Fibroblast of skin of left quadriceps (primary cell): ENCODE data around the gene REPS1.
A peak's percentile ranks its signal among the peaks of the same experiment; 100 is the strongest.
"Not testable (repeated sequence)": the region's sequence is repeated elsewhere in the genome, so short reads cannot be mapped to it uniquely, and the experiment has no call there.

Experiments
- DNase-seq, 2 experiments: peaks; one replicate each; pipeline ENCODE4 v3.0.0-alpha.2; 2013; ENCODE audit warnings: low read depth in 2 of 2

Gene REPS1

GRCh38 chr6:138970856-138971425, 17.1 kb downstream of the REPS1 start:
- DNase-seq = peak; percentile 82 to 83

- DNase-seq = no peak
These were observed 17.9 kb downstream of the REPS1 start for GRCh38 chr6:138970159-138970558.

GRCh38 chr6:138966870-138967269, 21.2 kb downstream of the REPS1 start:
- DNase-seq = no peak

- DNase-seq = no peak
These were observed 22.1 kb downstream of the REPS1 start for GRCh38 chr6:138965971-138966370.

- no peak for DNase-seq
These were observed 22.7 kb downstream of the REPS1 start for GRCh38 chr6:138965291-138965874.

GRCh38 chr6:138964012-138964411, 24.0 kb downstream of the REPS1 start:
- no peak for DNase-seq

GRCh38 chr6:138963531-138963930, 24.5 kb downstream of the REPS1 start:
- no peak for DNase-seq

GRCh38 chr6:138963119-138963518, 24.9 kb downstream of the REPS1 start:
- DNase-seq = no peak

- no peak for DNase-seq
These were observed 28.5 kb downstream of the REPS1 start for GRCh38 chr6:138959521-138959920.

GRCh38 chr6:138958595-138958994, 29.5 kb downstream of the REPS1 start:
- no peak for DNase-seq

- DNase-seq = no peak
These were observed 30.1 kb downstream of the REPS1 start for GRCh38 chr6:138957903-138958302.

GRCh38 chr6:138957484-138957883, 30.6 kb downstream of the REPS1 start:
- peak in 1 of 2 experiments; percentile 20 for DNase-seq

GRCh38 chr6:138956244-138956924, 31.7 kb downstream of the REPS1 start:
- no peak for DNase-seq

- DNase-seq = no peak
These were observed 32.8 kb downstream of the REPS1 start for GRCh38 chr6:138955262-138955661.

GRCh38 chr6:138953451-138953850, 34.6 kb downstream of the REPS1 start:
- DNase-seq = peak in 1 of 2 experiments; percentile 17

GRCh38 chr6:138948546-138949179, 39.4 kb downstream of the REPS1 start:
- DNase-seq = no peak

- no peak for DNase-seq
These were observed 40.0 kb downstream of the REPS1 start for GRCh38 chr6:138948004-138948403.

GRCh38 chr6:138945354-138945753, 42.7 kb downstream of the REPS1 start:
- DNase-seq = no peak

GRCh38 chr6:138944412-138944811, 43.6 kb downstream of the REPS1 start:
- no peak for DNase-seq

- no peak for DNase-seq
These were observed 44.9 kb downstream of the REPS1 start for GRCh38 chr6:138943089-138943625.

- DNase-seq = not testable (repeated sequence)
These were observed 51.2 kb downstream of the REPS1 start for GRCh38 chr6:138936873-138937272.

- DNase-seq = no peak
These were observed 56.4 kb downstream of the REPS1 start for GRCh38 chr6:138931660-138932059.

GRCh38 chr6:138926579-138926978, 61.5 kb downstream of the REPS1 start:
- DNase-seq = no peak
